Nephron (organoid): ENCODE data around the gene UPP1.
"Not testable (repeated sequence)": the region's sequence is repeated elsewhere in the genome, so short reads cannot be mapped to it uniquely, and the experiment has no call there.

ENCODE experiments used
- H3K27ac Mint-ChIP-seq, 3 experiments: 2 replicates each; pipeline ENCODE4 v1.8.0; 2020; ENCODE audit warnings: mixed read lengths in 3 of 3, mild to moderate bottlenecking in 2 of 3, moderate library complexity in 1 of 3
- H3K27me3 Mint-ChIP-seq: 2 replicates; pipeline ENCODE4 v1.8.0; 2021; ENCODE audit warnings: low read depth, mild to moderate bottlenecking, moderate library complexity, mixed read lengths
- H3K36me3 Mint-ChIP-seq: 2 replicates; pipeline ENCODE4 v1.8.0; 2020; ENCODE audit warnings: low read depth, mixed read lengths
- H3K4me1 Mint-ChIP-seq: 2 replicates; pipeline ENCODE4 v1.8.0; 2020; ENCODE audit warnings: mixed read lengths
- H3K4me3 Mint-ChIP-seq, 3 experiments: 2 replicates each; pipeline ENCODE4 v1.8.0; 2020; ENCODE audit warnings: mild to moderate bottlenecking in 3 of 3, mixed read lengths in 3 of 3, moderate library complexity in 2 of 3
- H3K9me3 Mint-ChIP-seq: 2 replicates; pipeline ENCODE4 v1.8.0; 2020; ENCODE audit warnings: mixed read lengths
- TF ChIP-seq, protein P1 (sequence below), 3 experiments: fragments of 200-600 bp; sonication (generic); IDR thresholded peaks; one replicate each; pipeline ENCODE4 v1.5.0; 2021; ENCODE audit warnings: antibody characterized with exemption in 3 of 3; ENCODE audit not compliant: unreplicated experiment in 3 of 3

UPP1 gene

DNA sequence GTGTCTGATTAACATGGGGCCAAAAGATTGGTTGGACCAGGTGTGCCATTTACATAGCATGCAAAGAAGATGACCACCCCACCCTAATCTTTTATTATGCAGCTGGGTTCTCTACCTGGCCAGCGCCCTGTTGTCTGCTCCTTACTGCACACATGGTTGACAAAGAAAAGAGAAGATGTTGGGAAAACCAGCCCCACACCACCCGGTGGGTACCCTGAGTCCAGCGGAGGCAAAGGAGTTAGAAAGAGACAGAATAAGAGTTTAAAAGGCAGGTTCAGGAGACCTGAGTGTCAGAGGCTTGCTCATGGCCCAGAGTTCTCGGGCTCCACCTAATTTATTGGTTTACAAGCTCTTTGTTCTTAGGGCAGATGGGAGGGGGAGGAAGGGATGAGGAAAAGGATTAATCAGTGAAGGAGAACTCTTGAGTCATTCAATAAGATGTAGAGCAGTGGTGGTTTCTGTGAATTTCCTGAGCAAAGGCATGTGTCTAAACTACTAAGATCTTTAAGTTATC lies 58.1 kb downstream of the UPP1 start:
- Mint-ChIP-seq H3K4me1 (no peaks in the 10 kb centered on the region), H3K27ac (no peak overlapping the region)

GRCh38 chr7:48147690-48148089 lies 58.6 kb downstream of the UPP1 start:
- H3K27ac Mint-ChIP-seq, H3K27me3 Mint-ChIP-seq, H3K9me3 Mint-ChIP-seq, H3K36me3 Mint-ChIP-seq, H3K4me1 Mint-ChIP-seq, H3K4me3 Mint-ChIP-seq: not testable (repeated sequence)

More for the DNA sequence above, 58.1 kb downstream of the UPP1 start:
- H3K9me3 Mint-ChIP-seq, result peaks cover 4% of the 10 kb centered on the region
- H3K4me3 Mint-ChIP-seq, result no peak overlapping the region
- H3K36me3 Mint-ChIP-seq, result no peaks in the 10 kb centered on the region
- H3K27me3 Mint-ChIP-seq, result no peaks in the 10 kb centered on the region
- TF ChIP-seq, protein P1, sequence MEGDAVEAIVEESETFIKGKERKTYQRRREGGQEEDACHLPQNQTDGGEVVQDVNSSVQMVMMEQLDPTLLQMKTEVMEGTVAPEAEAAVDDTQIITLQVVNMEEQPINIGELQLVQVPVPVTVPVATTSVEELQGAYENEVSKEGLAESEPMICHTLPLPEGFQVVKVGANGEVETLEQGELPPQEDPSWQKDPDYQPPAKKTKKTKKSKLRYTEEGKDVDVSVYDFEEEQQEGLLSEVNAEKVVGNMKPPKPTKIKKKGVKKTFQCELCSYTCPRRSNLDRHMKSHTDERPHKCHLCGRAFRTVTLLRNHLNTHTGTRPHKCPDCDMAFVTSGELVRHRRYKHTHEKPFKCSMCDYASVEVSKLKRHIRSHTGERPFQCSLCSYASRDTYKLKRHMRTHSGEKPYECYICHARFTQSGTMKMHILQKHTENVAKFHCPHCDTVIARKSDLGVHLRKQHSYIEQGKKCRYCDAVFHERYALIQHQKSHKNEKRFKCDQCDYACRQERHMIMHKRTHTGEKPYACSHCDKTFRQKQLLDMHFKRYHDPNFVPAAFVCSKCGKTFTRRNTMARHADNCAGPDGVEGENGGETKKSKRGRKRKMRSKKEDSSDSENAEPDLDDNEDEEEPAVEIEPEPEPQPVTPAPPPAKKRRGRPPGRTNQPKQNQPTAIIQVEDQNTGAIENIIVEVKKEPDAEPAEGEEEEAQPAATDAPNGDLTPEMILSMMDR (IDR thresholded peaks at IDR 0.05; ENCODE audit: unreplicated experiment in 3 of 3), result no peak

- no peaks in the 10 kb centered on the region for H3K4me1 Mint-ChIP-seq
- H3K36me3 Mint-ChIP-seq, result no peaks in the 10 kb centered on the region
- TF ChIP-seq, protein P1 (IDR thresholded peaks at IDR 0.05; ENCODE audit: unreplicated experiment in 3 of 3), result no peak
- no peaks in the 10 kb centered on the region for H3K27me3 Mint-ChIP-seq
- no peak overlapping the region for H3K27ac Mint-ChIP-seq
- H3K9me3 Mint-ChIP-seq, result peaks cover 4% of the 10 kb centered on the region
- no peak overlapping the region for H3K4me3 Mint-ChIP-seq
Observed at GRCh38 chr7:48148311-48148710, 59.2 kb downstream of the UPP1 start.

DNA sequence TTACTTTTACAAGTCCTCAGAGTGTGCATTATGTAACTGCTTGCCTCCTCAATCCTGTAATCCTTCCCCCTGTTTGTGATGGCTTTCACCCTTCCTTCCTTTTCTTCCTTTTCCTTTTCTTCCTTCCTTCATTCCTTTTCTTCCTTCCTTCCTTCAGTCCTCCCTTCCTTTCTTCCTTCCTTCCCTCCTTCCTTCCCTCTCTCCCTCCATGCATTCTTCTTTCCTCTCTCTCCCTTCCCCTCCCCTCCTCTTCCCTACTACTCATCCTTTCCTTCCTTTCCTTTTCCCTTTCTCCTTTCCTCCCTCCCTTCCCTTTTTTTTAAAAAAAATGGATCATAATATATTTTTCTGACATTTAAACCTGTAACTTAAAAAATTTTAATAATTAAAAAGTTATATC lies 60.0 kb downstream of the UPP1 start:
- TF ChIP-seq, protein P1 (IDR thresholded peaks at IDR 0.05; ENCODE audit: unreplicated experiment in 3 of 3), result no peak

DNA sequence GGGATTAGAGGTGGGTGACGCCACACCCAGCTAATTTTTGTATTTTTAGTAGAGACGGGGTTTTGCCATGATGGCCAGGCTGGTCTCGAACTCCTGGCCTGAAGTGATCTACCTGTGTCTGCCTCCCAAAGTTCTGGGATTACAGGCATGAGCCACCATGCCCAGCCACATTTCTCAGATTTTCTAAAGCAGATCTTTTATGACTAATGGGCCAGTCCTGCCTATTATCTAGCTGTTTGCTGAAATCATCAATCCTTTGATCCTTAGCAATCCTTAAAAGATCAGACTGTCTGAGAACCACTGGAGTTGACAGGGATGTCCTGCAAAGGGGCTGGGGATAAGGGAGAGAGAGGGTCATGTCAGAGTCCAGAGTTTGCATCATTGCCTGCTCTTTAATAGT lies 61.0 kb downstream of the UPP1 start:
- Mint-ChIP-seq H3K9me3 (peaks cover 3% of the 10 kb centered on the region), H3K4me3 (no peak overlapping the region), H3K27ac (no peak overlapping the region), H3K27me3 (no peaks in the 10 kb centered on the region), H3K36me3 (no peaks in the 10 kb centered on the region), H3K4me1 (no peaks in the 10 kb centered on the region)
- TF ChIP-seq, protein P1 (IDR thresholded peaks at IDR 0.05; ENCODE audit: unreplicated experiment in 3 of 3), result no peak

More for the DNA sequence above, 60.0 kb downstream of the UPP1 start:
- Mint-ChIP-seq H3K27ac (no peak overlapping the region), H3K4me1 (no peaks in the 10 kb centered on the region), H3K36me3 (no peaks in the 10 kb centered on the region), H3K27me3 (no peaks in the 10 kb centered on the region), H3K9me3 (peaks cover 3% of the 10 kb centered on the region), H3K4me3 (no peak overlapping the region)

DNA sequence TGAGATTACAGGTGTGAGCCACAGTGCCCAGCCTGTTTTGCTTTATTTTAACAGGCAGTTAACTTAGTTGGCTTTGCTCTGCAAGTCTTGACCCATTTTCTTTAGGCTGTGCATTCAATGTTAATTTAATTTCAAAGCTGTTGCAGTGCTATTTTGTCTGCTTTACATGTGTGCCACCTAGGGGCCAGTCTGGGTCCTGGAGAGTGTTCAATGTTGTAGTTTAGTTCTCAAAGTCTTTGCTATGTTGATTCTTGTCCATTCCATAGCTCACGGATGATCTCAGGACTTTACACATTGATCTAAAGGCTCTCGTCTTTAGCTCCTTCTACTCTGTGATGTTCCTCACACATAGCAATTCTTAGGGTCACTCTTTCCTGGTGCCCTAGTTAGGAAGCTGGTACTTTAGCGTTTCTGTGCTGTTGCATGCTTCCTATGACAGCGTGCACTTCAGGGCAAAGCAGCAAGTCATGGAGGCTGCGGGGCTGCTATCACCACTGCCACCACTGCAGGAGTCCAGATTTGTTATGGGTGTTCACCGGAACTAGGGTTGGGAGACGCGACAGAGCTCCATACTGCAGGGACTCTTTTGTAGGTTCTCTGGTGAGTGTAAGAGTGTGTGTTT lies 65.8 kb downstream of the UPP1 start:
- TF ChIP-seq, protein P1 (IDR thresholded peaks at IDR 0.05; ENCODE audit: unreplicated experiment in 3 of 3), result peak; percentile 35 to 63 (median 40)
- no peak overlapping the region for H3K27ac Mint-ChIP-seq
- peaks cover 3% of the 10 kb centered on the region for H3K9me3 Mint-ChIP-seq
- no peaks in the 10 kb centered on the region for H3K4me1 Mint-ChIP-seq
- H3K27me3 Mint-ChIP-seq, result peaks cover 4% of the 10 kb centered on the region
- no peaks in the 10 kb centered on the region for H3K36me3 Mint-ChIP-seq
- no peak overlapping the region for H3K4me3 Mint-ChIP-seq
